HG02623 (cell line): Measurements from ENCODE around the gene SRPK3.
"Not testable (repeated sequence)": the region's sequence is repeated elsewhere in the genome, so short reads cannot be mapped to it uniquely, and the experiment has no call there.

Experiments
- ATAC-seq: cut with Tn5 transposase; IDR thresholded peaks from one replicate; pipeline ENCODE4 v1.9.1; 2021; ENCODE audit warnings: moderate library complexity; ENCODE audit not compliant: unreplicated experiment

Gene SRPK3

DNA sequence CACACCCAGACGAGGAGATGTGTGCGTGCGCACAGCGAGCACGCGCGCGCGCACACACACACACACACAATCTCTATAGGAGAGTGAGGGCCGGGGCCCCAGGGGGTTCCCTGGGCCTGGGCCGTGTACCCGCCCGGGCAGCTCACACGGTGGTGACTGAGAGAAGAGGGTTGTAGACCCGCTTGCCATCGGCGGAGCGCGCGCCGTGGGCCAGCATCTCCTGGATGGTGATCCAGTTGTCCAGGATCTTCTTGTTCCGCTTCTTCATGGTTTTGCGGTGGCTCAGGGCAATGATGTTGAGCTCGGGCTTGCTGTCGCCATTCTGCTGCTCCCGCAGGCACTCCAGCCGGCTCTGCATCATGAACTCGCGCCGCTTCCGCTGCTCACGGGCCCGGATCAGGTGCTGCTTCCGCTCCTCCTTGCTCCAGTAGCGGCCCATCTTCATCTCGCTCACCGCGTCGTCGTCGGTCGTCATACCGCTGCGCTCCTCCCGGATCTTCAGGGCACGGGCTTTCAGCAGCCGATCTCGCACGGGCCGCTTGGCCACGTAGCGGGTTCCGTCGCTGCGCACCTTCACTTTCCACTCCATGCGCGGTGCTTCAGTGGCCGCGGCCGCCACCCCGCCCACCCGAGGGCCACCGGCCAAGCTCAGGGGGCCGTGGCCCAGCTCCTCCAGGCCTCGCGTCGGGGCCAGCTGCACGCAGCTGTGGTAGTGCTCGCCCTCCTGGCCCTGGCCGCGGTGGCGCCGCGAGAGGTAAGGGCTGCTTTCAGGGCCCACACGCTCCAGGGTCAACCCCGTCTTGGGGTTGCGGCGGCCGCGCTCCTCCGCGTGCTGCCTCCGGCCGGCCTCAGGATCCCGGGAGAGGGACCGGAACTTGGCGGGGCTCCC, 22.6 kb downstream of the SRPK3 start:
- ATAC-seq = no peak

- no peak for ATAC-seq
These were observed 23.3 kb downstream of the SRPK3 start for GRCh38 chrX:153804100-153804595.

GRCh38 chrX:153804621-153805020, 23.8 kb downstream of the SRPK3 start:
- no peak for ATAC-seq

GRCh38 chrX:153805436-153805835, 24.6 kb downstream of the SRPK3 start:
- ATAC-seq = no peak

DNA sequence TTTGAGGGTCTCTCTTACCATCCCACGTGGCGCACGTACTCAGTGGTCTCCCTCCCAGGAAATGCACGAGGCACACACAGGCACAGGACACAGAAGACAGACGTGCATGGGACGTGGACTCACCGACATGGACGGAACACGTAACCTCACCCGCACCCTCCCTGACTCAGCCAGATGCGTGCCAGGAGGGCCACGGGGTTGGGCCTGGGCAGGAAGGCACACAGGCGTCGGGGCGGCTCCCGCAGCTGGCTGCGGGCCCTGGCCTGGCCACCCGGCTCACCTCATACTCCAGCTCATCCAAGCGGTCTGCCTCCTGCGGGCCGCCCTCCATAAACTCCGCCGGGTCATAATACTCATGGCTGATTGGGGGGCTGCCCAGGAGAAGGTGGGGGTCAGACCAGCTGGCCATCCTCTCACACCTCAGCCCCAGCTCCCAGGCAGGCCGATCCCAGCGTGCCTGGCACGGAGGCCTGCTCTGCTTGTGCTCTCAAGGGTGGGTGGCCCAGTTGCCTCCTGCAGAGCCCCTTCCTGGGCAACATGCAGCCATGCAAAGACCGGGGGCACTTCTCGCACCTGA, 26.2 kb downstream of the SRPK3 start:
- ATAC-seq = no peak

- no peak for ATAC-seq
These were observed 27.1 kb downstream of the SRPK3 start for GRCh38 chrX:153807976-153808375.

- no peak for ATAC-seq
These were observed 31.4 kb downstream of the SRPK3 start for GRCh38 chrX:153812220-153812619.

DNA sequence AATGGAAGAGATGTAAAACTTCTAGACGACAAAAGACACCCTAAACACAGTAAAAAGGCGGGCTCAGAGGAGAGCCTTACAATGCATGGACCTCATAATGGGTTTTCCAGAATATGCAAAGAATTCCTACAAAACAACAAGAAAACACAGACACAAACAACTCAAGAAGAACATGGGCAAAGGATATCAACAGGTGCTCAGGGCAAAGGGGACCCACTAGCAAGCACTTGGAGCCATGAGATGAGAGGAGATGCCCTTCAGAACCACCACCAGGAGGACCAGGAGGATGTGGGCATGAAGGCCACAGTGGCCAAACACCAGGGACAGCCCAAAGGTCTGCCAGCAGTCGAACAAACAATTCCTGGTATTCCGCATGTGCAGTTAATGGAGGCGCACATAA, 32.3 kb downstream of the SRPK3 start:
- ATAC-seq = no peak

- ATAC-seq = no peak
These were observed 33.9 kb downstream of the SRPK3 start for GRCh38 chrX:153814591-153815315.

GRCh38 chrX:153816831-153817690, 36.2 kb downstream of the SRPK3 start:
- ATAC-seq = no peak

GRCh38 chrX:153818064-153818463, 37.2 kb downstream of the SRPK3 start:
- ATAC-seq = not testable (repeated sequence)

GRCh38 chrX:153818571-153819383, 37.9 kb downstream of the SRPK3 start:
- ATAC-seq = no peak

- ATAC-seq = no peak
These were observed 38.7 kb downstream of the SRPK3 start for GRCh38 chrX:153819384-153820040.

GRCh38 chrX:153820601-153821000, 39.8 kb downstream of the SRPK3 start:
- ATAC-seq = no peak

DNA sequence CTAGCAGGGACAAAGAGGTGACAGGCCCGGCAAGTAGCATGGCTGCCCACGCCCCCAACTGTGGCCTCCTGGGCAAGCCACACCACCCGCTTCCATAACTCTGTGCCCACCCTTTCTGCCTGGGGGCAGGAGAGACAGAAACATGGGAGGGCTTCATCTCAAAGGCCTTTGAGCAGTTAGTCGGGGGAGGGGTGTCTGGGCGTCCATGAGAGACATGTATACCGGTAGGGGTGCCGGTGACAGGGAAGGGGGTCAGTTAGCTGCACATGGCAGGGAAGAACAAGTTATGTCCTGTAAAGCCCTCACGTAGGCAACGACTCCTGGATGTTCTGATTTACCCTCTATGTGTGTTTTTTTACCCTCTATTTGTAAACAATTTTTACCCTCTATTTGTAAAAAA, 40.2 kb downstream of the SRPK3 start:
- no peak for ATAC-seq

- no peak for ATAC-seq
These were observed 43.5 kb downstream of the SRPK3 start for GRCh38 chrX:153824348-153824747.

DNA sequence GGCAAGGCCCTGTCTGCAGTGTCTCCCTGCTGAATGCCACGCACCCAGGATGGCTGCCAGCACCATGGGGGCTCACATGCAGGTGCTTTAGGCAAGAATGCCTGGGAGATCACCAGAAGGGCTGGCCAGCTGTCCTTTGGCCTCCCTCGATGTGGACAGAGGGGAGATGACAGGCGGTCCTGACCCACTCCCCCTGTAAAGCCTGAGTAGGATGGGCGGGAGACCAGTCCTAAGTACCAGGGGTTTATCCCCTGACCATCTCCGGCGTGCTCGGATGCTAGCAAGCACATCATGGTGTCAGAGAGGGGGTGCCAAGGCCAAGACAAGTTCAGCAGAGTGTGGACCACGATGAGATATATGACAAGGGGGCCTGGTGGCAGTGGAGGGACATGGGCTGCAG, 44.2 kb downstream of the SRPK3 start:
- no peak for ATAC-seq

- ATAC-seq = no peak
These were observed 46.2 kb downstream of the SRPK3 start for GRCh38 chrX:153827016-153827415.

DNA sequence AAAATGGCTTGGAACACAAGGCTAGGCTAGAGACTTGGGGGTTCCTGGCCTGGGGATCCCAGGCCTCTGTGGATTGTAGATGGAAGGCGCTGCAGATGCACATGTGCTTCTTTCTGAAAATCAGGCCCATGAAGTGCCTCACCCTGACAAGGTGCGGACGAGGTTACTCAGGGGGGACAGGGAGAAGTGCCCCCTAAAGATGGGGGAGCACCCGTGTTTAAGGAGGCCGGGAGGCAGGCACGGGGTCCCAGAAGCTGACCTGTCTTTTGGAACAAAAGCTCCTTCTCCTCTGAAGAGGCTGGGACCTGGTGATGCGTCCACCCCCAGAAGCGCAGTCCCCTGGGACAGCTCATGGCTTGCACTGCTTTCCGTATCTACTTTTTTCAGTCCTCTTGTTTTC, 47.1 kb downstream of the SRPK3 start:
- no peak for ATAC-seq
